B cell (primary cell): ENCODE data around the gene IRS1. TPM values are rescaled to one million over a fixed set of nuclear protein-coding genes. Genes with fewer than 3 reads are reported as not detected.
A peak's percentile ranks its signal among the peaks of the same experiment; 100 is the strongest.

Source experiments
- ATAC-seq: fragments of 200-7000 bp; cut with Tn5 transposase; one replicate; pipeline ENCODE4 v1.10.0; 2021; ENCODE audit warnings: low read depth, mild to moderate bottlenecking, moderate number of reproducible peaks, moderate library complexity
- CTCF ChIA-PET: fragments of 350-600 bp; sonication (Branson Sonifier 250); formaldehyde crosslinking; loops from one replicate; lab custom pipeline; 2021; ENCODE audit warnings: antibody characterized with exemption, inconsistent platforms; lab: Charles Lee
- POLR2A ChIA-PET: fragments of 350-600 bp; sonication (Branson Sonifier 250); formaldehyde crosslinking; loops from one replicate; lab custom pipeline; 2021; ENCODE audit warnings: antibody characterized with exemption; lab: Charles Lee
- DNase-seq: peaks from one replicate; pipeline ENCODE4 v3.0.0; 2013
- H2AFZ ChIP-seq: 2 replicates; pipeline ENCODE4 v1.6.1; 2012; ENCODE audit warnings: mild to moderate bottlenecking, low read depth, low read length; ENCODE audit not compliant: insufficient read depth, poor library complexity, severe bottlenecking
- H3K27ac ChIP-seq, 2 donors: 1 replicate in 1 of 2; 2 replicates in 1 of 2; pipeline ENCODE4 v1.5.1; 2012 to 2013; ENCODE audit warnings: low read length in 2 of 2, mild to moderate bottlenecking in 2 of 2, moderate library complexity in 1 of 2
- H3K27me3 ChIP-seq, 4 experiments: fragments of 200-600 bp in 1 of 4; sonication (generic) in 1 of 4; replicated peaks in 1 of 4; 1 replicate in 2 of 4; 2 replicates in 2 of 4; pipeline versions ENCODE4 v1.6.1 to v1.7.0; 2013 to 2016; ENCODE audit warnings: low read length in 3 of 4, mild to moderate bottlenecking in 2 of 4, mixed read lengths in 1 of 4, moderate library complexity in 1 of 4; ENCODE audit not compliant: insufficient read depth in 4 of 4, control insufficient read depth in 3 of 4; ENCODE audit errors: control extremely low read depth in 1 of 4
- H3K36me3 ChIP-seq, 2 experiments: replicated peaks in 1 of 2; 1 replicate in 1 of 2; 2 replicates in 1 of 2; pipeline versions ENCODE4 v1.6.1 to v1.7.1; 2013; ENCODE audit warnings: low read length in 1 of 2; ENCODE audit not compliant: insufficient read depth in 2 of 2, control insufficient read depth in 1 of 2; ENCODE audit errors: control extremely low read depth in 1 of 2, extremely low read depth in 1 of 2
- H3K4me1 ChIP-seq, 2 donors: fragments of 200-600 bp in 1 of 2; sonication (generic) in 1 of 2; 1 replicate in 1 of 2; 2 replicates in 1 of 2; pipeline versions ENCODE4 v1.5.1 to v1.6.1; 2013 to 2017; ENCODE audit warnings: low read length in 2 of 2; ENCODE audit not compliant: control insufficient read depth in 2 of 2, insufficient read depth in 2 of 2
- H3K4me2 ChIP-seq: replicated peaks from 2 replicates; pipeline ENCODE3; 2012; ENCODE audit warnings: mild to moderate bottlenecking, low read depth, low read length; ENCODE audit not compliant: poor library complexity, severe bottlenecking
- H3K4me3 ChIP-seq, 5 experiments: fragments of 200-600 bp in 1 of 5; sonication (generic) in 1 of 5; 1 replicate in 3 of 5; 2 replicates in 2 of 5; pipeline versions ENCODE4 v1.5.1 to v1.7.0; 2011 to 2016; ENCODE audit warnings: low read length in 4 of 5, mild to moderate bottlenecking in 4 of 5, low read depth in 2 of 5, control low read depth in 1 of 5, moderate library complexity in 1 of 5; ENCODE audit not compliant: insufficient read depth in 1 of 5; ENCODE audit errors: control extremely low read depth in 1 of 5, extremely low read depth in 1 of 5
- H3K79me2 ChIP-seq: fragments of 200-600 bp; sonication (generic); one replicate; pipeline ENCODE4 v1.6.0; 2016; ENCODE audit warnings: low read length; ENCODE audit not compliant: control insufficient read depth, insufficient read depth
- H3K9ac ChIP-seq: fragments of 200-600 bp; sonication (generic); 2 replicates; pipeline ENCODE4 v1.6.1; 2017; ENCODE audit warnings: mild to moderate bottlenecking, low read length, moderate library complexity
- H3K9me3 ChIP-seq, 3 donors: one replicate each; pipeline versions ENCODE4 v1.6.1 to v1.7.1; 2013; ENCODE audit warnings: low read length in 2 of 3; ENCODE audit not compliant: control insufficient read depth in 2 of 3, insufficient read depth in 1 of 3; ENCODE audit errors: control extremely low read depth in 1 of 3
- H4K20me1 ChIP-seq: 2 replicates; pipeline ENCODE4 v1.6.0; 2012; ENCODE audit warnings: mild to moderate bottlenecking, low read length; ENCODE audit not compliant: insufficient read depth, control insufficient read depth, poor library complexity, severe bottlenecking
- H3K27ac Mint-ChIP-seq: one replicate; pipeline ENCODE4 v1.8.0; 2021; ENCODE audit warnings: mixed read lengths
- H3K27me3 Mint-ChIP-seq: one replicate; pipeline ENCODE4 v1.8.0; 2021; ENCODE audit warnings: mixed read lengths
- H3K4me1 Mint-ChIP-seq: one replicate; pipeline ENCODE4 v1.8.0; 2021; ENCODE audit warnings: mixed read lengths
- H3K4me3 Mint-ChIP-seq: one replicate; pipeline ENCODE4 v1.8.0; 2021; ENCODE audit warnings: mixed read lengths
- H3K9me3 Mint-ChIP-seq: one replicate; pipeline ENCODE4 v1.8.0; 2022; ENCODE audit warnings: mixed read lengths; ENCODE audit not compliant: insufficient read depth
- EZH2 ChIP-seq: IDR thresholded peaks from 2 replicates; pipeline ENCODE4 v1.6.1; 2012; ENCODE audit warnings: borderline replicate concordance, low read depth, mild to moderate bottlenecking, moderate library complexity, low read length; ENCODE audit not compliant: insufficient read depth, poor library complexity, severe bottlenecking
- whole genome bisulfite sequencing: methylation state at CpG from one replicate; pipeline ENCODE4 v1.1.5; 2013; ENCODE audit warnings: missing lambda C conversion rate; ENCODE audit not compliant: insufficient coverage; 5-methylcytosine and 5-hydroxymethylcytosine counted together
- intact Hi-C: fragments of 100-400 bp; cut with micrococcal nuclease; formaldehyde crosslinking; loops from one replicate; pipeline ENCODE4 v1.10.0; 2022
- polyA plus RNA-seq: library from polyadenylated mRNA; depleted of rRNA; stranded (reverse); fragments of >200 nt; gene quantifications from 2 replicates; pipeline ENCODE4 v1.2.3, GENCODE V29; 2012
- total RNA-seq, 2 donors: library from RNA; stranded (reverse); fragments of 120-200 nt in 1 of 2; gene quantifications; 1 replicate in 1 of 2; 2 replicates in 1 of 2; pipeline versions ENCODE4 v1.2.3 to v1.2.4, GENCODE V29; 2013 to 2022
- TF ChIP-seq, protein P1 (sequence below): fragments of 200-600 bp; IDR thresholded peaks from one replicate; pipeline ENCODE4 v1.8.0; 2022; ENCODE audit warnings: antibody characterized with exemption, mild to moderate bottlenecking

IRS1 gene
- total and polyA plus RNA-seq, 2 donors (not counting 1 experiment from before 2014, with no cell fraction given): 3.8 to 11.9 TPM

DNA sequence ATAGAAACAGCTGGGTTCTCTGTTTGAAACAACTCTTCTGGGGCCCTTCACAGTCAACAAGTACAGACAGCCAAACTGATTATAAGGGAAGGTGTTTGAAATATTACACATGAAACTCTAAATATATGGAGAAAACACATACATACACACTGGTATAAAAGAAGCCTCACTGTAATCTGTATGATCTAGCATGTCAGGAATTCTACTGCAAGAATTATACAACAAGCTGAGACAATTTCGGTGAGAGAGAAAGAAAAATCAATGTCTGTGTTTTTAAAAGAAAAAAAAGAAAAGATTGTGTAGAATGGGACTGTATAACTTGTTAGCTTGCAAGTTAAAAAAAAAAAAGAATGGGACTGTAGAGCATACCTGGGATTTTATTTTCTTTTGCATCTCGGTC is 26.3 kb downstream of the IRS1 start:
- H2AFZ ChIP-seq: no peak overlapping the region
- peak overlapping the region in 1 of 2 donors; percentile 53 for H3K27ac ChIP-seq

More for the DNA sequence above, 26.3 kb downstream of the IRS1 start:
- Mint-ChIP-seq H3K27me3 (no peaks in the 10 kb centered on the region), H3K27ac (peak overlapping the region; percentile 42), H3K4me3 (peak overlapping the region; percentile 58), H3K4me1 (peaks cover 46% of the 10 kb centered on the region), H3K9me3 (no peaks in the 10 kb centered on the region)
- WGBS: no CpG with 5 or more reads among the region's 2 CpGs
- Histone ChIP-seq H3K9me3 (peaks cover 0 to 3% (median 0%) of the 10 kb centered on the region in 3 donors), H3K79me2 (peaks cover 3% of the 10 kb centered on the region), H4K20me1 (no peaks in the 10 kb centered on the region), H3K27me3 (no peaks in the 10 kb centered on the region), H3K4me2 (peak overlapping the region; percentile 65), H3K9ac (peak overlapping the region; percentile 21), H3K4me3 (peak overlapping the region in 1 of 5 experiments; percentile 16), H3K36me3 (no peaks in the 10 kb centered on the region), H3K4me1 (peaks cover 28 to 33% of the 10 kb centered on the region in 2 donors)
- TF ChIP-seq, protein P1, sequence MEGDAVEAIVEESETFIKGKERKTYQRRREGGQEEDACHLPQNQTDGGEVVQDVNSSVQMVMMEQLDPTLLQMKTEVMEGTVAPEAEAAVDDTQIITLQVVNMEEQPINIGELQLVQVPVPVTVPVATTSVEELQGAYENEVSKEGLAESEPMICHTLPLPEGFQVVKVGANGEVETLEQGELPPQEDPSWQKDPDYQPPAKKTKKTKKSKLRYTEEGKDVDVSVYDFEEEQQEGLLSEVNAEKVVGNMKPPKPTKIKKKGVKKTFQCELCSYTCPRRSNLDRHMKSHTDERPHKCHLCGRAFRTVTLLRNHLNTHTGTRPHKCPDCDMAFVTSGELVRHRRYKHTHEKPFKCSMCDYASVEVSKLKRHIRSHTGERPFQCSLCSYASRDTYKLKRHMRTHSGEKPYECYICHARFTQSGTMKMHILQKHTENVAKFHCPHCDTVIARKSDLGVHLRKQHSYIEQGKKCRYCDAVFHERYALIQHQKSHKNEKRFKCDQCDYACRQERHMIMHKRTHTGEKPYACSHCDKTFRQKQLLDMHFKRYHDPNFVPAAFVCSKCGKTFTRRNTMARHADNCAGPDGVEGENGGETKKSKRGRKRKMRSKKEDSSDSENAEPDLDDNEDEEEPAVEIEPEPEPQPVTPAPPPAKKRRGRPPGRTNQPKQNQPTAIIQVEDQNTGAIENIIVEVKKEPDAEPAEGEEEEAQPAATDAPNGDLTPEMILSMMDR: no peak
- TF ChIP-seq EZH2: no peak
- intact Hi-C loops: loop anchor here (1.0 kb wide), 1 partner anchor 18 kb away; no protein-coding TSS in a partner anchor
- ATAC-seq (no peak), DNase-seq (no peak)
- ChIA-PET CTCF (interaction anchor here (1.2 to 3.1 kb wide), 3 partner anchors 17 to 26 kb away, joined by 4 to 27 read pairs (median 6); partner anchors contain the start of gene IRS1), POLR2A (interaction anchor here (0.7 kb wide), 1 partner anchor 17 kb away, joined by 3 read pairs; no protein-coding TSS in a partner anchor)
